ENCODE data around the gene ZNF208.

- TF ChIP-seq, protein P1, sequence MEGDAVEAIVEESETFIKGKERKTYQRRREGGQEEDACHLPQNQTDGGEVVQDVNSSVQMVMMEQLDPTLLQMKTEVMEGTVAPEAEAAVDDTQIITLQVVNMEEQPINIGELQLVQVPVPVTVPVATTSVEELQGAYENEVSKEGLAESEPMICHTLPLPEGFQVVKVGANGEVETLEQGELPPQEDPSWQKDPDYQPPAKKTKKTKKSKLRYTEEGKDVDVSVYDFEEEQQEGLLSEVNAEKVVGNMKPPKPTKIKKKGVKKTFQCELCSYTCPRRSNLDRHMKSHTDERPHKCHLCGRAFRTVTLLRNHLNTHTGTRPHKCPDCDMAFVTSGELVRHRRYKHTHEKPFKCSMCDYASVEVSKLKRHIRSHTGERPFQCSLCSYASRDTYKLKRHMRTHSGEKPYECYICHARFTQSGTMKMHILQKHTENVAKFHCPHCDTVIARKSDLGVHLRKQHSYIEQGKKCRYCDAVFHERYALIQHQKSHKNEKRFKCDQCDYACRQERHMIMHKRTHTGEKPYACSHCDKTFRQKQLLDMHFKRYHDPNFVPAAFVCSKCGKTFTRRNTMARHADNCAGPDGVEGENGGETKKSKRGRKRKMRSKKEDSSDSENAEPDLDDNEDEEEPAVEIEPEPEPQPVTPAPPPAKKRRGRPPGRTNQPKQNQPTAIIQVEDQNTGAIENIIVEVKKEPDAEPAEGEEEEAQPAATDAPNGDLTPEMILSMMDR (IDR thresholded peaks at IDR 0.05; ENCODE audit: insufficient read depth, low read length): no peak
- TF ChIP-seq POLR2AphosphoS5 (IDR thresholded peaks at IDR 0.05; ENCODE audit: low read depth): no peak
These were observed 110.3 kb downstream of the ZNF208 start for GRCh38 chr19:21900401-21900800.
